ENCODE data around the gene KCNQ1.

GRCh38 chr11:2433106-2433925 is 11.5 kb upstream of the KCNQ1 start:
- TF ChIP-seq, protein P1, sequence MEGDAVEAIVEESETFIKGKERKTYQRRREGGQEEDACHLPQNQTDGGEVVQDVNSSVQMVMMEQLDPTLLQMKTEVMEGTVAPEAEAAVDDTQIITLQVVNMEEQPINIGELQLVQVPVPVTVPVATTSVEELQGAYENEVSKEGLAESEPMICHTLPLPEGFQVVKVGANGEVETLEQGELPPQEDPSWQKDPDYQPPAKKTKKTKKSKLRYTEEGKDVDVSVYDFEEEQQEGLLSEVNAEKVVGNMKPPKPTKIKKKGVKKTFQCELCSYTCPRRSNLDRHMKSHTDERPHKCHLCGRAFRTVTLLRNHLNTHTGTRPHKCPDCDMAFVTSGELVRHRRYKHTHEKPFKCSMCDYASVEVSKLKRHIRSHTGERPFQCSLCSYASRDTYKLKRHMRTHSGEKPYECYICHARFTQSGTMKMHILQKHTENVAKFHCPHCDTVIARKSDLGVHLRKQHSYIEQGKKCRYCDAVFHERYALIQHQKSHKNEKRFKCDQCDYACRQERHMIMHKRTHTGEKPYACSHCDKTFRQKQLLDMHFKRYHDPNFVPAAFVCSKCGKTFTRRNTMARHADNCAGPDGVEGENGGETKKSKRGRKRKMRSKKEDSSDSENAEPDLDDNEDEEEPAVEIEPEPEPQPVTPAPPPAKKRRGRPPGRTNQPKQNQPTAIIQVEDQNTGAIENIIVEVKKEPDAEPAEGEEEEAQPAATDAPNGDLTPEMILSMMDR (IDR thresholded peaks at IDR 0.05), result no peak
- TF ChIP-seq POLR2AphosphoS5 (IDR thresholded peaks at IDR 0.05), result no peak
- no peak for TF ChIP-seq POLR2A (IDR thresholded peaks at IDR 0.05)

Data from upper lobe of left lung (tissue), 4 donors.